ENCODE data around the gene MYLK4.
A peak's percentile ranks its signal among the peaks of the same experiment; 100 is the strongest.

MYLK4 gene

GRCh38 chr6:2755456-2755855 is 4.7 kb upstream of the MYLK4 start:
- no peak for DNase-seq (ENCODE audit: low read depth)

DNA sequence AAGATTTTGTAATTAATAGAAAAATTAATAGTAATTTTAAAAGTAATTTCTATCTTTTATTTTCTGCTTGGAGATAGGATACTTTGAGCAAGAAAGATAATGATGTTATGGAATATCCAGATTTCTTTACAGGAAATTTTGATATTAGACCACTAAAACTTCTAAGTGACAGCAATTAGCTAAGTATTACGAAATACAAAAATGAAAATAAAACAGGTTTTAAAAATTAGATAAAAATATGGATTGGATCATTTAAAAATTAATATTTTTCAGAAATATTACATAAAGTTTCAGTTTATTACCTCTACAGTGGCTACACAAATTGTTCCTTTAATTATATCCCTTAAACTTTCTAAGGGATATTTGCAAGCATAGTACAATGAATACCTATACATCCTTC is 4.2 kb upstream of the MYLK4 start:
- DNase-seq (ENCODE audit: low read depth), result no peak

DNA sequence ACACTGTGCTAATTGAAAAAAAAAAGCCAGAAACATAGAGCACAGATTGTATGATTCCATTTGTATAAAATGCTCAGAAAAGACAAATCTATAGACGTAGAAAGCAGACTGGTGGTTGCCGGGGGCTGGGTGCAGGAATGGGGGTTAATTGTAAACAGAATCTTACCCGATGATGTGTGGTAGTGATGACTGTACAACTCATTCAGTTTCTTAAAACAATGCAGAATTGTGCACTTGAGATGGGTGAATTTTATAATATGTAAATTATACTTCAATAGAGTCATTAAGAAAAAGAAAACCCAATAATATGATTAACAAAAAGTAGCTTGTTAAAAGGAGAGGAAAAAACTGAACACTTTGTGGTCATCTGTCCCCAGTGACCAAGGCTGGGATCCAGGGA is 3.7 kb upstream of the MYLK4 start:
- no peak for DNase-seq (ENCODE audit: low read depth)

DNA sequence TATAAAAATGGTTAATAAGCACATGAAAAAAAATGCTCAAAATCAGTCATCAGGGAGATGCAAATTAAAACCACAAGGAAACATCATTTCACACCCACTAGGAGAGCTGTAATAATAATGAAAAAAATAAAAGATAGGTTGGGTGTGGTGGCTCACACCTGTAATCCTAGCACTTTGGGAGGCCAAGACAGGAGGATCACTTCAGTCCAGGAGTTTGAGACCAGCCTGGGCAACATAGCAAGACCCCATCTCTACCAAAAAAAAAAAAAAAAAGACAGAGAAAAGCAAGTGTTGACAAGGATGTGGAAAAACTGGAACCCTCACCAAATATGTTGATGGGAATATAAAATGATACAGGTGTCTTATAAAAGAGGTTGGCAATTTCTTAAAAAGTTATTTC is 3.0 kb upstream of the MYLK4 start:
- no peak for DNase-seq (ENCODE audit: low read depth)

- DNase-seq (ENCODE audit: low read depth), result no peak
These were observed 2.4 kb upstream of the MYLK4 start for GRCh38 chr6:2753110-2753489.

- no peak for DNase-seq (ENCODE audit: low read depth)
These were observed 1.9 kb upstream of the MYLK4 start for GRCh38 chr6:2752477-2753109.

- no peak for DNase-seq (ENCODE audit: low read depth)
These were observed 1.1 kb upstream of the MYLK4 start for GRCh38 chr6:2751871-2752270.

DNA sequence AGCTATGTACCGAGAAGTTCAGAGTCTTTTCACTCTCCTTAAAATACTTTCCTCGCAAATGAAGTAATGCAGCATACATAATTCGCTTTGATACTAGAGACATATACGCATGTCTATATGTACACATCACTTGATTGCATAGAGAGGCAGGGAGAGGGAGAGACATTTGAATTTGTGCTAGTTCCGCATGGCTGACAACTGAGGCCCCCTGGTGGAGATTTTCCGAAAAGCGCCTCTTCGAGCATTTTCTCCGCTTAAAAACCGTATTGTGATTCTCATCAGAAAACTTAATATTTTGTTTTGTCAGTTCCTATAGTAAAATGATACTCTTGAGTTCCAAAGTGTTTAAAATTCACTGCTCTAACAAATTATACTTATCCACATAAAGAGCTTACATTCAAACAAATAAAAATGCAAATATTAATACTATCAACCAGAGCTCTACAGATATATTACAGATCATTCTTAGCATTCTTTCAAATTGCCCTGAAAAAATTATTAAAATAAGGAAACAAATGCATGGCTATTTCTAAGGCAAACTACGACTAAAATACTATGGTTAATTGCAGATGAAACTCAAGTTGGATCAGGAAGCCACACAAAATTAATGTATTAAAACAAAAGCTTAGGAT is 637 bp downstream of the MYLK4 start:
- DNase-seq (ENCODE audit: low read depth), result peak; percentile 60

DNA sequence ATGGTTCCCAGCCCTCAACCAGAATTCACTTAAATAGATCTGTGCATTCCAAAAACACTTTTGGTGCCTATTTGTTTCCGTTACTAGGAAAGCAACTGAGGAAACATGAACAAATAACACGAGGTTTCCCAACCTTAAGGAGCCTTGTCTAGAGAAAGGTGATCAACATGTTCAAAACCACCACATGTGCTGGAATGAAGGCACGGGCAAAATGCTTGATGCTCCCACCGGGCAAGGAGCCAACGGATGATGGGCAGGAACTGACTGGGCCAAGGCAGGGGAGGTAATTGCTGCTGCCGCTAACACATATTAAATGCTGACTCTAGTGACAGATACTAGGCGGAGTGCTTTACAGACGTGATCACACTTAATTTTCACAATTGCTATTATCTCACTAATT is 2.5 kb downstream of the MYLK4 start:
- no peak for DNase-seq (ENCODE audit: low read depth)

GRCh38 chr6:2746557-2747061 is 4.1 kb downstream of the MYLK4 start:
- no peak for DNase-seq (ENCODE audit: low read depth)

DNA sequence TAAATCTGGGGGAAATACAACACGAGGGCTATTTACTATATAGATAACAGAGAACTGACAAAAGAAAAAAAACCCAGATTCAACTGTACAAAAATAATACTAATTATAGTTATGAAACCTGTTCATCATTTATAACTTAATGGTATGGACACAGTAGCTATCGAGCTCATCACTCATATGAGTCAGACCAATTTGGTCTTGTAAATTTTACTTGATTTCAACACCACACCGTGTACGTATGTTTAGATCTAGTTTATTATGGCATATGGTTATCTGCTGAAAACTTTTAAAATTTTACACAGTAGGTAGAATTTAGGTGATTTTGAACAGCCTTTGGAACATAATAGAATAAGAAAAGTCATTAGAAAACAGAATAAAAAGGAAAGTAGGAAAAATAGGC is 5.5 kb downstream of the MYLK4 start:
- DNase-seq (ENCODE audit: low read depth), result no peak

DNA sequence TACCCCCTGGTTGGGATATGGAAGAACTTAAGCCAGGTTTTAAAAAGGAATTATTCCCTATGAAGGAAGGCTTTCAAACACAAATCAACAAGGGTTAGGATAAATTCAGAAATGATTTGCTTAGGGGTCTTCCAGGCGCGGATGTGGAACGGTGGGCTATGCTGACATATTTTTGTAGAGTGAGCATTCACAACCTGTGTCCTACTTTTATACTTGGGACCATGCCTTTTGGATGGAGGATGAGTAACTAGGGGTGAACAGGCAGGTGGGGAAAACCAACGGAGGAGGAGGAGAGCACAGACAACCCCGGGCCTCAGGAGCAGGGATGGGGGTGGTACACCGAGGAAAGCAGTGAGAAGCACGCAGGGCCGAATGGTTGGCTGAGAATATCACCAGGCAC is 5.9 kb downstream of the MYLK4 start:
- DNase-seq (ENCODE audit: low read depth), result no peak

GRCh38 chr6:2744209-2744771 is 6.4 kb downstream of the MYLK4 start:
- DNase-seq (ENCODE audit: low read depth), result peak; percentile 21

GRCh38 chr6:2743280-2744208 is 7.2 kb downstream of the MYLK4 start:
- no peak for DNase-seq (ENCODE audit: low read depth)

DNA sequence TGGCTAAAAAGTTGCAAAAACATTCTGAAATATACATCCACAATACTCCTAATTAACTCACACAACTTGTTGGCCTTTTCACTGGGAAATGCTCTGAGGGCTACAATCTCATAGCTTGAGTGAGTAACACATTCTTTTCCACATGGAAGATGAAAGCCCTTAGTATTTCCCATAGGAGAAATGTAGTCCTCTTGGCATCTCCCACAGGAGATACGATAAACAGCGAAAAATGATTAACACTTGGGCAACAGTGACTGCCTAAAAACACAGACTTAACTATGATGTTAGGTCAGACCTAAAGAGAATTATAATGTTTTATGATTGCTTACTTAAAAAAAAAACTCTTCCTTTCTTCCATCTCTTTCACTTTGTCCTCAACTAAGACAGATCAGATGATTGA is 9.0 kb downstream of the MYLK4 start:
- no peak for DNase-seq (ENCODE audit: low read depth)

- no peak for DNase-seq (ENCODE audit: low read depth)
These were observed 10.1 kb downstream of the MYLK4 start for GRCh38 chr6:2740581-2740980.

DNA sequence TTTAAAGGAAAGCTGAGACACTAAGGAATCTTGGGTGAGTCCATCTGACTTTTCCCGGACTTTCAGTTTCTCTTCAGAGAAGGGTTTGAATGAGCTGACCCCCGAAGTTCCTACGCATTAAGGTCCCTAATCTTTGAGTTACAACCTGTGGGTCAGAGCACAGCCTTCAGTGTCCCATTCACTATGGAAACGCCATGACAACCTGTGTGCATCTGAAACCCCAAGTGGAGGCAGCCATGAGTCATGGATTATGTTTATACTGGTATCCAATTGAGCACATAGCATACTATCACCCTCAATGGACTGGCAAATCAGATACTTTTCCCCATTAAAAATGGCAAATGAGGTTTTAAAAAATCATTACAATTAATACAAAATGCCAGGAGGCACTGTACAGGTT is 11.4 kb downstream of the MYLK4 start:
- DNase-seq (ENCODE audit: low read depth), result peak; percentile 88

DNA sequence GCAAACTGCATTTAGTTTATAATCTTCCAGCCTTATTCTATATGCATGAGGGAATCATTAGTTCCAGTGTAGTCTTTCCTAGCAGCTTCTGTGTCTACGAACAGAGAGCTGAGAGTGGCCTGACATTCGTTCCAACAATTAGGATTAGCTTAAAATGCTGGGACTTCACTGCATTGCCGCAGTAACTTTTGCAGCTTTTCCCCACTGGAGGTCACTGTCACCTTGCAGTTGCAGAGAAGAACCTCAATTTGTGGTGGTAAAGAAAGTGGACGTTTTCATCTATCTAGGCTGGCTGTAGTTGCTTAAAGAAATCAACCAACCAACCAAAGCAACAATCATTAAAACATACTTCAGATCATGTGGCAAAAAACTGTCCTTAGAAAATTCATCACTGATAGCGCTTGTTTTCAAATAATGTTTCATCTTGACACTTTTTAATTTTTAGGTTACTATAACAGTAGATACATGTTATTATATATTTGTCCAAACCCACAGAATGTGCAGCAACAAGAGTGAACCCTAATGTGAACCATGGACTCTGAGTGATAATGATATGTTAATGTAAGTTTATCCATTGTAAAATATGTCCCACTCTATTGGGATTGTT is 12.2 kb downstream of the MYLK4 start:
- DNase-seq (ENCODE audit: low read depth), result peak; percentile 67

GRCh38 chr6:2737885-2738284 is 12.8 kb downstream of the MYLK4 start:
- DNase-seq (ENCODE audit: low read depth), result no peak

GRCh38 chr6:2734488-2735166 is 16.1 kb downstream of the MYLK4 start:
- DNase-seq (ENCODE audit: low read depth), result peak; percentile 30

- no peak for DNase-seq (ENCODE audit: low read depth)
These were observed 16.8 kb downstream of the MYLK4 start for GRCh38 chr6:2733736-2734480.
